Placental epithelial cell (primary cell): ENCODE results near the gene MCF2. TPM values are rescaled to one million over a fixed set of nuclear protein-coding genes. Genes with fewer than 3 reads are reported as not detected.

Source experiments
- small RNA-seq: library from RNA; depleted of rRNA; stranded (forward); fragments of <200 nt; gene quantifications from one replicate; pipeline ENCODE3, GENCODE V24; 2012
- total RNA-seq: library from RNA; depleted of rRNA; stranded (reverse); fragments of >200 nt; gene quantifications from 2 replicates; pipeline ENCODE4 v1.2.3, GENCODE V29; 2012

Gene MCF2
- total RNA-seq = 0.11 and 0.39 TPM in 2 replicates

DNA sequence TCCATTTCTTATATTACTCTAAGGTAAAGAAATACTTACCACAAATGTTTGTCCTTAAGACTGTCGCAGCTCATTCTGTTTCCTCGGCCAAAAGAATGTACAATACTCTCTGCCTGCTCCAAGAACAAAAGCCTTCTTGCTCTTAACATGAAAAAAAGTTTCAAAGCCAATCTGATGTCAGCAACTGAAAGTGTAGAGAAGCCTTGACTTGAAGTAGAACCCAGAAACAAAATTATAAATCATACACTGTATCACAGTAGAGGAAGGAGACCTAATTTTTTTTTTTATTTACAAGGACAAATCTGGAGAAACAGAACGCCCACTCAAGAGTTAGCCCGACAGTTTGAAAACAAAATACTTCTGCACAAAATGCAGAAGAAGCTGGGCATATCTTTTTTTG lies at the start of gene MCF2:
Gene MCF2 (minus strand): TSS at position 101 of the 400 bp plus-strand sequence. CDS start 56,423 bp downstream, outside the sequence.

Small RNAs within 50 kb of the gene (small RNA-seq; reads per million reads assigned to genes)
- gene RF01210 = 0.14 reads per million

Other genes starting within 250 kb of the MCF2 start
- not detected in 2 replicates for gene F9, start 177.4 kb downstream of the MCF2 start, total RNA-seq
- gene ATP11C, start 224.9 kb upstream of the MCF2 start, total RNA-seq = 13.7 and 17.8 TPM in 2 replicates